Mammary microvascular endothelial cell (primary cell): ENCODE measurements around the gene C3orf22. TPM values are rescaled to one million over a fixed set of nuclear protein-coding genes. Genes with fewer than 3 reads are reported as not detected.

ENCODE experiments used
- total RNA-seq: library from RNA; depleted of rRNA; stranded (reverse); fragments of >200 nt; gene quantifications from 2 replicates; pipeline ENCODE4 v1.2.3, GENCODE V29; 2015

Gene C3orf22
- total RNA-seq = not detected in 2 replicates

GRCh38 chr3:126558336-126559071 is at the start of gene C3orf22:
Gene C3orf22 (minus strand): TSS chr3:126558932. CDS start chr3:126553390, 5,542 bp downstream.

GRCh38 chr3:126523745-126524428 is 34.8 kb downstream of the C3orf22 start, which contains the start of gene CHST13:
Gene CHST13 (plus strand): TSS chr3:126524155. CDS start chr3:126524333, 178 bp downstream.

GRCh38 chr3:126517291-126517951 is 41.3 kb downstream of the C3orf22 start, which contains the start of gene UROC1:
Gene UROC1 (minus strand): TSS chr3:126517773. CDS start chr3:126517719, 54 bp downstream.

Other genes with a start within 250 kb of the C3orf22 start
- gene KLF15, start 201.5 kb downstream of the C3orf22 start, total RNA-seq = 0.27 and 1.0 TPM in 2 replicates
- not detected in 2 replicates for gene CFAP100, start 164.0 kb downstream of the C3orf22 start, total RNA-seq
- gene ZXDC, start 83.0 kb downstream of the C3orf22 start, total RNA-seq = 10.0 and 11.4 TPM in 2 replicates
- not detected in 2 replicates for gene UROC1, start 41.2 kb downstream of the C3orf22 start, total RNA-seq
- gene CHST13, start 34.8 kb downstream of the C3orf22 start, total RNA-seq = not detected in 2 replicates
- 5.5 and 6.2 TPM in 2 replicates for gene TXNRD3, start 96.2 kb upstream of the C3orf22 start, total RNA-seq
- gene CHCHD6, start 145.3 kb upstream of the C3orf22 start, total RNA-seq = 7.7 and 8.2 TPM in 2 replicates